Activated CD8-positive, alpha-beta T cell treated with anti-CD3 and anti-CD28 coated beads for 36 hours (primary cell): Measurements from ENCODE around the gene COG2. TPM values are rescaled to one million over a fixed set of nuclear protein-coding genes. Genes with fewer than 3 reads are reported as not detected.
A peak's percentile ranks its signal among the peaks of the same experiment; 100 is the strongest.

Experiments used
- ATAC-seq: fragments of 200-7000 bp; cut with Tn5 transposase; one replicate; pipeline ENCODE4 v1.10.0; 2021; ENCODE audit warnings: mild to moderate bottlenecking, moderate library complexity
- CTCF ChIA-PET: fragments of 350-600 bp; sonication (Branson Sonifier 250); formaldehyde crosslinking; loops from one replicate; lab custom pipeline; 2021; ENCODE audit warnings: antibody characterized with exemption; lab: Charles Lee
- POLR2A ChIA-PET: fragments of 350-600 bp; sonication (Branson Sonifier 250); formaldehyde crosslinking; loops from one replicate; lab custom pipeline; 2021; ENCODE audit warnings: antibody characterized with exemption; lab: Charles Lee
- DNase-seq: peaks from one replicate; pipeline ENCODE4 v3.0.0-alpha.2; 2020
- H3K27ac Mint-ChIP-seq: one replicate; pipeline ENCODE4 v1.8.0; 2021; ENCODE audit warnings: mild to moderate bottlenecking, mixed read lengths
- H3K27me3 Mint-ChIP-seq: one replicate; pipeline ENCODE4 v1.8.0; 2021; ENCODE audit warnings: mixed read lengths
- H3K36me3 Mint-ChIP-seq: one replicate; pipeline ENCODE4 v1.8.0; 2021; ENCODE audit warnings: low read depth, mixed read lengths
- H3K4me1 Mint-ChIP-seq: one replicate; pipeline ENCODE4 v1.8.0; 2021; ENCODE audit warnings: low read depth, mixed read lengths
- H3K4me3 Mint-ChIP-seq: one replicate; pipeline ENCODE4 v1.8.0; 2021; ENCODE audit warnings: mild to moderate bottlenecking, moderate library complexity, mixed read lengths
- H3K9me3 Mint-ChIP-seq: one replicate; pipeline ENCODE4 v1.8.0; 2021; ENCODE audit warnings: mixed read lengths
- intact Hi-C: fragments of 100-400 bp; cut with micrococcal nuclease; formaldehyde crosslinking; loops from one replicate; pipeline ENCODE4 v1.10.0; 2022
- total RNA-seq, 2 experiments: library from RNA; stranded (reverse); gene quantifications; one replicate each; pipeline ENCODE4 v1.2.3, GENCODE V29; 2021
- TF ChIP-seq, protein P1 (sequence below): fragments of 200-600 bp; IDR thresholded peaks from one replicate; pipeline ENCODE4 v1.8.0; 2022; ENCODE audit warnings: antibody characterized with exemption, mild to moderate bottlenecking

Gene COG2, protein sequence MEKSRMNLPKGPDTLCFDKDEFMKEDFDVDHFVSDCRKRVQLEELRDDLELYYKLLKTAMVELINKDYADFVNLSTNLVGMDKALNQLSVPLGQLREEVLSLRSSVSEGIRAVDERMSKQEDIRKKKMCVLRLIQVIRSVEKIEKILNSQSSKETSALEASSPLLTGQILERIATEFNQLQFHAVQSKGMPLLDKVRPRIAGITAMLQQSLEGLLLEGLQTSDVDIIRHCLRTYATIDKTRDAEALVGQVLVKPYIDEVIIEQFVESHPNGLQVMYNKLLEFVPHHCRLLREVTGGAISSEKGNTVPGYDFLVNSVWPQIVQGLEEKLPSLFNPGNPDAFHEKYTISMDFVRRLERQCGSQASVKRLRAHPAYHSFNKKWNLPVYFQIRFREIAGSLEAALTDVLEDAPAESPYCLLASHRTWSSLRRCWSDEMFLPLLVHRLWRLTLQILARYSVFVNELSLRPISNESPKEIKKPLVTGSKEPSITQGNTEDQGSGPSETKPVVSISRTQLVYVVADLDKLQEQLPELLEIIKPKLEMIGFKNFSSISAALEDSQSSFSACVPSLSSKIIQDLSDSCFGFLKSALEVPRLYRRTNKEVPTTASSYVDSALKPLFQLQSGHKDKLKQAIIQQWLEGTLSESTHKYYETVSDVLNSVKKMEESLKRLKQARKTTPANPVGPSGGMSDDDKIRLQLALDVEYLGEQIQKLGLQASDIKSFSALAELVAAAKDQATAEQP
- total RNA-seq, result 10 to 100 TPM; 26.1 to 27.6 TPM

DNA sequence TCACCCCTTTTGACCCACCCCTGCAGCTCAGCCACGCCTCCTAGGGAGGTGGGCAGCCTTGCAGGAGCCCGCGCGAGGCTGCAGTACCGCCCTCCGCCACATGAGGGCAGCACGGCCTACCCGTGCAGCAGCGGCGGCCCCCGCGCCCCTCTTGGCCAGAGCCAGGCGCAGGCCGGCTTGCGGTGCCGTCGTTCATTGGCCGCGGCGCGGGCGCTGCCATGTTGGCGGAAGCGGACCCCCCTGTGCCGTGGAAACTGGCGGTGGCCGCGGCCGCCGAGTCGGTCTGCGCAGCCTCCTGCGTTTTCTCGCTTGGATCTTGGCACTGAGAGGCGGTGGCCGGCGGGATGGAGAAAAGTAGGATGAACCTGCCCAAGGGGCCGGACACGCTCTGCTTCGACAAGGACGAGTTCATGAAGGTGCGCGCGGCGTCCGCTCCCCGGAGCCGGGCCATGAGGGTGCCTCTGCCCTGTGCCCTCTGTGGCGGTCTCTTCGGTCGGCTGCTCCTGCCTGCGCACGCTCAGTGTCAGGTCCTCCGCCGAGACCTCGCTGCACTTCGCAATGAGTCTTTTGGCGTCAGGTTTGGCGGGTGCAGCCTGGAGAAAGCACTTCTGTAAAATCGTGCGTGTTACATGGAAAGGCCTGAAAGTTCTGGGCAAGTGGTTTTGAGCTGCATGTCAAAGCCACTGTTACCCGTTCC is at the start of gene COG2:
Gene COG2 (plus strand): TSS at position 219 of the 697 bp plus-strand sequence. CDS start 126 bp downstream, at position 345.
- Mint-ChIP-seq H3K4me1 (peaks cover 48% of the 10 kb centered on the region), H3K27ac (peak within 1 kb of the TSS; percentile 86), H3K9me3 (no peaks in the 10 kb centered on the region), H3K36me3 (peaks cover 8% of the 10 kb centered on the region), H3K27me3 (peaks cover 10% of the 10 kb centered on the region), H3K4me3 (peak within 1 kb of the TSS; percentile 89)
- peak; percentile 92 for ATAC-seq
- intact Hi-C loops, result no loop called here
- peak; percentile 97 for DNase-seq
- POLR2A ChIA-PET, result interaction anchor here (0.6 to 1.0 kb wide), 4 partner anchors 8 to 598 kb away, joined by 3 to 4 read pairs (median 3); no protein-coding TSS in a partner anchor
- TF ChIP-seq, protein P1, sequence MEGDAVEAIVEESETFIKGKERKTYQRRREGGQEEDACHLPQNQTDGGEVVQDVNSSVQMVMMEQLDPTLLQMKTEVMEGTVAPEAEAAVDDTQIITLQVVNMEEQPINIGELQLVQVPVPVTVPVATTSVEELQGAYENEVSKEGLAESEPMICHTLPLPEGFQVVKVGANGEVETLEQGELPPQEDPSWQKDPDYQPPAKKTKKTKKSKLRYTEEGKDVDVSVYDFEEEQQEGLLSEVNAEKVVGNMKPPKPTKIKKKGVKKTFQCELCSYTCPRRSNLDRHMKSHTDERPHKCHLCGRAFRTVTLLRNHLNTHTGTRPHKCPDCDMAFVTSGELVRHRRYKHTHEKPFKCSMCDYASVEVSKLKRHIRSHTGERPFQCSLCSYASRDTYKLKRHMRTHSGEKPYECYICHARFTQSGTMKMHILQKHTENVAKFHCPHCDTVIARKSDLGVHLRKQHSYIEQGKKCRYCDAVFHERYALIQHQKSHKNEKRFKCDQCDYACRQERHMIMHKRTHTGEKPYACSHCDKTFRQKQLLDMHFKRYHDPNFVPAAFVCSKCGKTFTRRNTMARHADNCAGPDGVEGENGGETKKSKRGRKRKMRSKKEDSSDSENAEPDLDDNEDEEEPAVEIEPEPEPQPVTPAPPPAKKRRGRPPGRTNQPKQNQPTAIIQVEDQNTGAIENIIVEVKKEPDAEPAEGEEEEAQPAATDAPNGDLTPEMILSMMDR, result peak; percentile 99
- CTCF ChIA-PET, result interaction anchor here (0.5 to 2.2 kb wide), 16 partner anchors 9 to 221 kb away, joined by 3 to 16 read pairs (median 3); no protein-coding TSS in a partner anchor

DNA sequence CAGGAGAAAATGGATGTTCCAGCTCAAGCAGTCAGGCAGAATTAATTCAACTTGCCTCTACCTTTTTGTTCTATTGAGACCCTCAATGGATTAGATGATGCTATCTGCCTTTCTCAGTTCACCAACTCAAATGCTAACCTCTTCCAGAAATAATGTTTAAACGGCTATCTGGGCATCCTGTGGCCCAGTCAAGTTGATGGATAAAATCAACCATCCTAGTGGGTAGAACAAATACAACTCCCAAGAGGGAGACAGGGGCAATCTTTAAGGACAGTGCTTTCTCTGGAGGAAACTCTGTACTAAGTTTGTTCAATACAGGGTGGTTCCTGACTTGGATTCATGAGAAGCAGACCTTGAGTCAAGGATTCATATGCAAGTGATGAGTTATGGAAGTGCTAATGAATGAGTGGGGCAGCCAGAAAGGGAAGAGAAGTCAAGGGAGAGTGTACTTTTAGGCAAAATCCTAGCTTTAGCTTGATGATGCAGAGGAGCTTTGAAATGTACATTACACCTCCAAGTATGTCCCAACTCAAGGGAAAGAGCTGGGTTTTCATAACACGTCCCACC is 49.4 kb upstream of the COG2 start:
- no peak for ATAC-seq
- no peak for DNase-seq
- no peaks in the 10 kb centered on the region for H3K9me3 Mint-ChIP-seq
- TF ChIP-seq, protein P1, result no peak
- ChIA-PET POLR2A (no interaction called here), CTCF (no interaction called here)
- H3K4me1 Mint-ChIP-seq, result no peaks in the 10 kb centered on the region
- no peaks in the 10 kb centered on the region for H3K36me3 Mint-ChIP-seq
- no peak overlapping the region for H3K4me3 Mint-ChIP-seq
- no peak overlapping the region for H3K27ac Mint-ChIP-seq
- H3K27me3 Mint-ChIP-seq, result peaks cover 30% of the 10 kb centered on the region
- intact Hi-C loops, result no loop called here

DNA sequence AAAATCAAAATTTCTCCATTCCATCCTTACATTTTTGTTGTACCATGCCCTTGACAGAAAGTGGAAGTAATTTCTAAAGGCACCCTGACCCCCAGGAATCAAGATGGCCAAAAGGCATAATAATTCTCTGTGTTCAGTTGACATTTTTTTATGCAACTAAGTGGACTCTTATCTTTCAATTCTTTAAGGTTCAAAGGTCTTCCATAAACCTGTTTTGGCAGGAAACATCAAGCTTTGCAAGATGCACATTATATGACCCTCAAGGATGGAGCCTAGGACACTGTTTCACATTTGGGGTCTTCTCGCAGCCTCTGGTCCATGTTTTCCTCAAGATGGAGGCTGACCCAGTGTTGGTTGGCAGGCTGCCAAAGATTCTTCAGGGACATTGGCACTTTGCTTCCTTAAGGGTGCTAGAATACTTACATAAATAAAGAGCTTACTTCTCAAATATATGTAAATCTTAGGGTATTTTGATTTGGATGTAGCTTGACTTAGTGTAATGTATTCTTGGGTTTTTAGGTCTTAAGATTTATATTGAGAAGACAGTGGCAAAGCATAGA is 48.0 kb upstream of the COG2 start:
- Mint-ChIP-seq H3K4me3 (no peak overlapping the region), H3K27me3 (peaks cover 24% of the 10 kb centered on the region), H3K27ac (no peak overlapping the region), H3K9me3 (no peaks in the 10 kb centered on the region), H3K4me1 (no peaks in the 10 kb centered on the region), H3K36me3 (no peaks in the 10 kb centered on the region)
- ChIA-PET POLR2A (no interaction called here), CTCF (no interaction called here)
- TF ChIP-seq, protein P1, result no peak
- DNase-seq, result no peak
- intact Hi-C loops, result no loop called here
- ATAC-seq, result no peak

DNA sequence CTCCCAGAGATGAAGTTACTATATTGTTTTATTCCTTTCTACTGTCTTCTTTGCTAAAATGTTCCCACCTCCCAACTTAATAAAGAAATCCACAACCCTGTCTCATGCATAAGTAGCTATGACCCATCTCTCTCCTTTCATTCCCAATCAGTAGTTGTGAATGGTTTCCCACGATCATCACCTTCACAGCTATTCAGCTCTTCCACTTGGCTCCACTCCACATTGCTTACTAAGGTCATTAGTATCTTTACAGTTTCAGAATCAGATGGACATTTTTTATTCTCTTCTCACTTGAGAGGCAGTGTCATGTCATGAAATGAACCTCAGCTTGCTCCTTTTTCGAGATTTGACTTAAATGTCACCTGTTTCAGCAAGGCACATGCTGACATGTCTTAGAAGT is 47.1 kb upstream of the COG2 start:
- no peaks in the 10 kb centered on the region for H3K36me3 Mint-ChIP-seq
- H3K4me1 Mint-ChIP-seq, result no peaks in the 10 kb centered on the region
- H3K9me3 Mint-ChIP-seq, result peaks cover 1% of the 10 kb centered on the region
- no peak overlapping the region for H3K4me3 Mint-ChIP-seq
- TF ChIP-seq, protein P1, result no peak
- H3K27ac Mint-ChIP-seq, result no peak overlapping the region
- peaks cover 25% of the 10 kb centered on the region for H3K27me3 Mint-ChIP-seq
- ATAC-seq (no peak), DNase-seq (no peak)
- CTCF ChIA-PET, result no interaction called here
- POLR2A ChIA-PET, result no interaction called here
- intact Hi-C loops, result no loop called here
